ENCODE results near the gene NELL1. TPM values are rescaled to one million over a fixed set of nuclear protein-coding genes. Genes with fewer than 3 reads are reported as not detected.

NELL1 gene
- total and polyA plus RNA-seq, 12 donors, result 0.11 to 0.39 (median 0.24) TPM; not detected in 9

- TF ChIP-seq POLR2A (IDR thresholded peaks at IDR 0.05), result no peak
- no peak for TF ChIP-seq CTCF (IDR thresholded peaks at IDR 0.05)
- intact Hi-C loops (cut with DNase I), result no loop called here
- Histone ChIP-seq H3K4me1 (replicated peaks in 1 of 2) (no peaks in the 10 kb centered on the region), H3K4me3 (no peak overlapping the region), H3K36me3 (replicated peaks in 1 of 2) (no peaks in the 10 kb centered on the region), H3K9me3 (replicated peaks in 1 of 3) (no peaks in the 10 kb centered on the region), H3K27me3 (no peaks in the 10 kb centered on the region), H3K27ac (no peak overlapping the region)
- DNase-seq, result no peak
These were observed 516.6 kb downstream of the NELL1 start for GRCh38 chr11:21185959-21186358.

GRCh38 chr11:21190181-21190580, 520.8 kb downstream of the NELL1 start:
- intact Hi-C loops (cut with DNase I), result no loop called here
- Histone ChIP-seq H3K9me3 (replicated peaks in 1 of 3) (no peaks in the 10 kb centered on the region), H3K4me1 (replicated peaks in 1 of 2) (no peaks in the 10 kb centered on the region), H3K27ac (no peak overlapping the region), H3K27me3 (no peaks in the 10 kb centered on the region), H3K4me3 (no peak overlapping the region), H3K36me3 (replicated peaks in 1 of 2) (no peaks in the 10 kb centered on the region)
- no peak for DNase-seq
- TF ChIP-seq CTCF (IDR thresholded peaks at IDR 0.05) (no peak), POLR2A (IDR thresholded peaks at IDR 0.05) (no peak)
- WGBS, 4 donors, result 74 to 91% (median 77%) methylated on average over 3 of the region's 3 CpGs

GRCh38 chr11:21195995-21196394, 526.6 kb downstream of the NELL1 start:
- H3K36me3 ChIP-seq (replicated peaks in 1 of 2), result no peaks in the 10 kb centered on the region
- TF ChIP-seq POLR2A (IDR thresholded peaks at IDR 0.05) (no peak), CTCF (IDR thresholded peaks at IDR 0.05) (no peak)
- WGBS, 4 donors, result 44 to 50% (median 46%) methylated on average over 2 of the region's 2 CpGs
- DNase-seq, result no peak
- no peaks in the 10 kb centered on the region for H3K9me3 ChIP-seq (replicated peaks in 1 of 3)
- no peak overlapping the region for H3K4me3 ChIP-seq
- no peaks in the 10 kb centered on the region for H3K4me1 ChIP-seq (replicated peaks in 1 of 2)
- intact Hi-C loops (cut with DNase I), result no loop called here
- H3K27ac ChIP-seq, result no peak overlapping the region
- no peaks in the 10 kb centered on the region for H3K27me3 ChIP-seq

- intact Hi-C loops (cut with DNase I), result no loop called here
- Histone ChIP-seq H3K4me1 (replicated peaks in 1 of 2) (no peaks in the 10 kb centered on the region), H3K36me3 (replicated peaks in 1 of 2) (no peaks in the 10 kb centered on the region), H3K9me3 (replicated peaks in 1 of 3) (no peaks in the 10 kb centered on the region), H3K27me3 (no peaks in the 10 kb centered on the region), H3K4me3 (no peak overlapping the region), H3K27ac (no peak overlapping the region)
- 50 to 61% (median 59%) methylated on average over 3 of the region's 3 CpGs for WGBS, 4 donors
- no peak for TF ChIP-seq CTCF (IDR thresholded peaks at IDR 0.05)
- no peak for TF ChIP-seq POLR2A (IDR thresholded peaks at IDR 0.05)
- DNase-seq, result no peak
These were observed 529.1 kb downstream of the NELL1 start for GRCh38 chr11:21198498-21198897.

Measured in adrenal gland (tissue), 12 donors.